Astrocyte (in vitro differentiated cells and primary cell): ENCODE measurements around the gene MFAP1. TPM values are rescaled to one million over a fixed set of nuclear protein-coding genes. Genes with fewer than 3 reads are reported as not detected.
"Not testable (repeated sequence)": the region's sequence is repeated elsewhere in the genome, so short reads cannot be mapped to it uniquely, and the experiment has no call there.

Experiments used
- DNase-seq: peaks from one replicate; pipeline ENCODE4 v3.0.0-alpha.2; 2010; ENCODE audit warnings: low read depth
- FAIRE-seq: peaks from 2 replicates; lab custom pipeline; 2011; peaks lifted over from hg19 to GRCh38; lab: Jason Lieb, UNC
- H2AFZ ChIP-seq: 2 replicates; pipeline ENCODE4 v1.6.0; 2012; ENCODE audit warnings: low read depth, low read length, inconsistent platforms
- H3K27ac ChIP-seq: 2 replicates; pipeline ENCODE4 v1.5.1; 2011; ENCODE audit warnings: low read depth, low read length, inconsistent platforms
- H3K27me3 ChIP-seq: 2 replicates; pipeline ENCODE4 v1.6.0; 2011; ENCODE audit warnings: low read length, inconsistent platforms; ENCODE audit not compliant: insufficient read depth
- H3K36me3 ChIP-seq: 2 replicates; pipeline ENCODE4 v1.5.1; 2011; ENCODE audit warnings: low read length, inconsistent platforms; ENCODE audit not compliant: insufficient read depth
- H3K4me1 ChIP-seq: 2 replicates; pipeline ENCODE4 v1.5.1; 2011; ENCODE audit warnings: low read length, inconsistent platforms; ENCODE audit not compliant: insufficient read depth
- H3K4me2 ChIP-seq: 2 replicates; pipeline ENCODE4 v1.6.0; 2012; ENCODE audit warnings: low read length, inconsistent platforms
- H3K4me3 ChIP-seq: 2 replicates; pipeline ENCODE4 v1.5.1; 2011; ENCODE audit warnings: low read depth, mild to moderate bottlenecking, low read length, inconsistent platforms; ENCODE audit not compliant: insufficient read depth
- H3K79me2 ChIP-seq: 2 replicates; pipeline ENCODE4 v1.6.0; 2012; ENCODE audit warnings: mild to moderate bottlenecking, low read length, inconsistent platforms; ENCODE audit not compliant: insufficient read depth
- H3K9ac ChIP-seq: 2 replicates; pipeline ENCODE4 v1.6.0; 2012; ENCODE audit warnings: mild to moderate bottlenecking, low read length, inconsistent platforms
- H3K9me3 ChIP-seq: 2 replicates; pipeline ENCODE4 v1.5.1; 2012; ENCODE audit warnings: low read depth, mild to moderate bottlenecking, low read length, inconsistent platforms; ENCODE audit not compliant: insufficient read depth
- H4K20me1 ChIP-seq: 2 replicates; pipeline ENCODE4 v1.6.0; 2012; ENCODE audit warnings: low read length, inconsistent platforms; ENCODE audit not compliant: insufficient read depth
- H3K27ac Mint-ChIP-seq: one replicate; pipeline ENCODE4 v1.8.0; 2021; ENCODE audit warnings: mild to moderate bottlenecking, mixed read lengths; ENCODE audit not compliant: unreplicated experiment
- H3K27me3 Mint-ChIP-seq: one replicate; pipeline ENCODE4 v1.8.0; 2021; ENCODE audit warnings: low read depth, mixed read lengths; ENCODE audit not compliant: unreplicated experiment
- H3K36me3 Mint-ChIP-seq: one replicate; pipeline ENCODE4 v1.8.0; 2021; ENCODE audit warnings: low read depth, mixed read lengths; ENCODE audit not compliant: unreplicated experiment
- H3K4me1 Mint-ChIP-seq: one replicate; pipeline ENCODE4 v1.8.0; 2021; ENCODE audit warnings: low read depth, mixed read lengths; ENCODE audit not compliant: unreplicated experiment
- H3K4me3 Mint-ChIP-seq: one replicate; pipeline ENCODE4 v1.8.0; 2021; ENCODE audit warnings: mild to moderate bottlenecking, moderate library complexity, mixed read lengths; ENCODE audit not compliant: unreplicated experiment
- H3K9me3 Mint-ChIP-seq: one replicate; pipeline ENCODE4 v1.8.0; 2021; ENCODE audit warnings: mild to moderate bottlenecking, mixed read lengths; ENCODE audit not compliant: unreplicated experiment
- CTCF ChIP-seq: IDR thresholded peaks from 2 replicates; pipeline ENCODE4 v1.5.1; 2011; ENCODE audit warnings: low read depth, mild to moderate bottlenecking, inconsistent platforms, low read length, moderate library complexity; ENCODE audit not compliant: insufficient read depth
- EZH2 ChIP-seq: IDR thresholded peaks from 2 replicates; pipeline ENCODE4 v1.6.1; 2012; ENCODE audit warnings: mild to moderate bottlenecking, low read length, inconsistent platforms; ENCODE audit not compliant: insufficient read depth
- total RNA-seq: library from RNA; stranded (reverse); gene quantifications from 2 replicates; pipeline ENCODE4 v1.2.1, GENCODE V29; 2021

The MFAP1 gene
- total RNA-seq, 1 donor from 2014 or later, result 33.1 TPM

- Histone ChIP-seq H3K79me2 (no peaks in the 10 kb centered on the region), H4K20me1 (no peaks in the 10 kb centered on the region), H3K9me3 (no peaks in the 10 kb centered on the region), H3K27ac (no peak overlapping the region), H3K4me1 (no peaks in the 10 kb centered on the region), H3K4me2 (no peak overlapping the region), H3K27me3 (no peaks in the 10 kb centered on the region), H3K9ac (no peak overlapping the region), H2AFZ (no peak overlapping the region), H3K4me3 (no peak overlapping the region), H3K36me3 (peaks cover 61% of the 10 kb centered on the region)
- FAIRE-seq (no peak), DNase-seq (no peak)
- Mint-ChIP-seq H3K36me3 (peaks cover 18% of the 10 kb centered on the region), H3K27me3 (no peaks in the 10 kb centered on the region), H3K4me1 (peaks cover 2% of the 10 kb centered on the region), H3K4me3 (no peak overlapping the region), H3K27ac (no peak overlapping the region), H3K9me3 (no peaks in the 10 kb centered on the region)
- TF ChIP-seq EZH2, result no peak
- TF ChIP-seq CTCF, result no peak
Observed at GRCh38 chr15:43808960-43809678, 15.4 kb downstream of the MFAP1 start.

- Histone ChIP-seq H3K4me1 (no peaks in the 10 kb centered on the region), H3K9me3 (no peaks in the 10 kb centered on the region), H3K27me3 (no peaks in the 10 kb centered on the region), H3K4me2 (no peak overlapping the region), H3K36me3 (peaks cover 58% of the 10 kb centered on the region), H3K9ac (no peak overlapping the region), H3K4me3 (no peak overlapping the region), H2AFZ (no peak overlapping the region), H4K20me1 (no peaks in the 10 kb centered on the region), H3K27ac (no peak overlapping the region), H3K79me2 (no peaks in the 10 kb centered on the region)
- no peaks in the 10 kb centered on the region for H3K9me3 Mint-ChIP-seq
- peaks cover 19% of the 10 kb centered on the region for H3K36me3 Mint-ChIP-seq
- FAIRE-seq (no peak), DNase-seq (no peak)
- no peak overlapping the region for H3K27ac Mint-ChIP-seq
- TF ChIP-seq EZH2 (no peak), CTCF (no peak)
- H3K4me3 Mint-ChIP-seq, result no peak overlapping the region
- H3K4me1 Mint-ChIP-seq, result peaks cover 2% of the 10 kb centered on the region
- no peaks in the 10 kb centered on the region for H3K27me3 Mint-ChIP-seq
Observed at GRCh38 chr15:43808435-43808950, 16.0 kb downstream of the MFAP1 start.

- H3K9me3 Mint-ChIP-seq, H4K20me1 ChIP-seq, H2AFZ ChIP-seq, H3K4me2 ChIP-seq, H3K4me3 Mint-ChIP-seq, H3K27ac Mint-ChIP-seq, H3K27me3 Mint-ChIP-seq, H3K4me3 ChIP-seq, H3K9me3 ChIP-seq, FAIRE-seq, H3K27ac ChIP-seq, H3K9ac ChIP-seq, H3K27me3 ChIP-seq, DNase-seq: not testable (repeated sequence)
- Histone ChIP-seq H3K79me2 (peaks cover 18% of the 10 kb centered on the region), H3K4me1 (peaks cover 12% of the 10 kb centered on the region), H3K36me3 (peaks cover 36% of the 10 kb centered on the region)
- Mint-ChIP-seq H3K36me3 (peaks cover 22% of the 10 kb centered on the region), H3K4me1 (peaks cover 24% of the 10 kb centered on the region)
Observed at GRCh38 chr15:43802676-43803075, 21.8 kb downstream of the MFAP1 start.
